GM12878 (cell line): ENCODE results near the gene GAP43. TPM values are rescaled to one million over a fixed set of nuclear protein-coding genes. Genes with fewer than 3 reads are reported as not detected.

Experiments
- ATAC-seq: fragments of 200-7000 bp; cut with Tn5 transposase; 3 replicates; pipeline ENCODE4 v1.9.1; 2020; ENCODE audit warnings: mild to moderate bottlenecking, moderate library complexity
- BruUV-seq: library from RNA; stranded (reverse); fragments of 400-500 nt; replicated peaks from 2 replicates; lab custom pipeline; 2021; lab: Mats Ljungman, UMichigan
- CTCF ChIA-PET: fragments of 300-600 bp; sonication (Branson Sonifier 250); formaldehyde crosslinking; extraction: SDS; loops from one replicate; lab custom pipeline; 2021; ENCODE audit warnings: inconsistent platforms; lab: Yijun Ruan, JAX
- POLR2A ChIA-PET: fragments of 350-600 bp; formaldehyde crosslinking; extraction: SDS; loops from one replicate; lab custom pipeline; 2021; ENCODE audit warnings: inconsistent platforms; lab: Charles Lee
- RAD21 ChIA-PET: fragments of 300-600 bp; sonication (Branson Sonifier 250); formaldehyde crosslinking; loops from one replicate; lab custom pipeline; 2023; ENCODE audit warnings: antibody characterized with exemption; ENCODE audit not compliant: unreplicated experiment; lab: Charles Lee
- SMC1A ChIA-PET: fragments of 300-600 bp; sonication (Branson Sonifier 250); formaldehyde crosslinking; loops from one replicate; lab custom pipeline; 2023; ENCODE audit not compliant: unreplicated experiment, uncharacterized antibody; lab: Charles Lee
- DNase-seq: peaks from one replicate; pipeline ENCODE4 v3.0.0-alpha.2; 2011; ENCODE audit warnings: low read depth, low spot score
- FAIRE-seq: peaks from 3 replicates; lab custom pipeline; 2011; peaks lifted over from hg19 to GRCh38; lab: Jason Lieb, UNC
- H2AFZ ChIP-seq: 2 replicates; pipeline ENCODE4 v1.6.0; 2011; ENCODE audit warnings: low read depth, low read length, control low read depth; ENCODE audit not compliant: control insufficient read depth
- H3K27ac ChIP-seq: 2 replicates; pipeline ENCODE4 v1.5.1; 2011; ENCODE audit warnings: control low read depth; ENCODE audit not compliant: control insufficient read depth, insufficient read depth
- H3K27me3 ChIP-seq, 2 experiments: replicated peaks in 1 of 2; 2 replicates each; pipeline versions ENCODE4 v1.6.0 to v1.6.1; 2011; ENCODE audit warnings: low read length in 1 of 2; ENCODE audit not compliant: control insufficient read depth in 2 of 2, insufficient read depth in 2 of 2
- H3K36me3 ChIP-seq, 2 experiments: 2 replicates each; pipeline ENCODE4 v1.5.1; 2011; ENCODE audit warnings: low read length in 1 of 2; ENCODE audit not compliant: control insufficient read depth in 2 of 2, insufficient read depth in 2 of 2
- H3K4me1 ChIP-seq: 2 replicates; pipeline ENCODE4 v1.6.1; 2011; ENCODE audit warnings: mild to moderate bottlenecking, low read length, moderate library complexity, mixed read lengths; ENCODE audit not compliant: control insufficient read depth, insufficient read depth
- H3K4me2 ChIP-seq: 2 replicates; pipeline ENCODE4 v1.6.0; 2011; ENCODE audit warnings: control low read depth; ENCODE audit not compliant: control insufficient read depth, insufficient read depth
- H3K4me3 ChIP-seq: fragments of 200-600 bp; sonication (generic); 2 replicates; pipeline ENCODE4 v1.5.1; 2016
- H3K79me2 ChIP-seq: 2 replicates; pipeline ENCODE4 v1.6.0; 2011; ENCODE audit warnings: low read length; ENCODE audit not compliant: control insufficient read depth, insufficient read depth
- H3K9ac ChIP-seq: 2 replicates; pipeline ENCODE4 v1.8.0; 2011; ENCODE audit warnings: low read length, control low read depth, mixed read lengths; ENCODE audit not compliant: control insufficient read depth, insufficient read depth
- H3K9me3 ChIP-seq: replicated peaks from 3 replicates; pipeline ENCODE4 v1.5.1; 2011; ENCODE audit warnings: mild to moderate bottlenecking, low read length; ENCODE audit not compliant: control insufficient read depth, insufficient read depth
- H4K20me1 ChIP-seq: 2 replicates; pipeline ENCODE4 v1.6.0; 2011; ENCODE audit not compliant: control insufficient read depth, insufficient read depth
- BRCA1 ChIP-seq: IDR thresholded peaks from 2 replicates; pipeline ENCODE4 v1.6.1; 2011; ENCODE audit warnings: low read depth, low read length, improper control_type of control experiment
- CEBPB ChIP-seq, 2 experiments: fragments of 150-350 bp in 1 of 2; IDR thresholded peaks; 2 replicates each; pipeline ENCODE4 v1.6.1; 2012 to 2014; ENCODE audit warnings: low read depth in 2 of 2, low read length in 2 of 2, borderline replicate concordance in 1 of 2, inconsistent platforms in 1 of 2
- E4F1 ChIP-seq: fragments of 450-650 bp; IDR thresholded peaks from 2 replicates; pipeline ENCODE4 v1.6.1; 2018; ENCODE audit warnings: borderline replicate concordance, mild to moderate bottlenecking; ENCODE audit not compliant: partially characterized antibody
- MTA2 ChIP-seq: fragments of 450-650 bp; IDR thresholded peaks from 2 replicates; pipeline ENCODE4 v1.6.1; 2016; ENCODE audit warnings: low read depth, mild to moderate bottlenecking, moderate library complexity
- MYB ChIP-seq: fragments of 150-350 bp; IDR thresholded peaks from 2 replicates; pipeline ENCODE4 v1.6.1; 2014; ENCODE audit warnings: mild to moderate bottlenecking, low read depth, low read length, borderline replicate concordance
- MYC ChIP-seq: IDR thresholded peaks from 2 replicates; pipeline ENCODE4 v1.6.1; 2011; ENCODE audit warnings: mild to moderate bottlenecking, low read length, moderate library complexity, inconsistent platforms; ENCODE audit not compliant: insufficient read depth, insufficient replicate concordance, insufficient read length, severe bottlenecking
- RFX5 ChIP-seq: IDR thresholded peaks from 2 replicates; pipeline ENCODE4 v1.6.1; 2011; ENCODE audit warnings: low read depth, low read length, improper control_type of control experiment
- SMAD1 ChIP-seq: fragments of 450-650 bp; IDR thresholded peaks from 2 replicates; pipeline ENCODE4 v1.6.1; 2018; ENCODE audit warnings: mild to moderate bottlenecking, low read depth; ENCODE audit not compliant: partially characterized antibody
- SMAD5 ChIP-seq: IDR thresholded peaks from 2 replicates; pipeline ENCODE4 v1.6.1; 2016; ENCODE audit warnings: antibody characterized with exemption, low read depth
- TCF7 ChIP-seq: IDR thresholded peaks from 2 replicates; pipeline ENCODE4 v1.6.1; 2014; ENCODE audit warnings: antibody characterized with exemption, borderline replicate concordance
- YY1 ChIP-seq: IDR thresholded peaks from 2 replicates; pipeline ENCODE4 v1.6.1; 2011; ENCODE audit warnings: low read depth, mild to moderate bottlenecking, low read length
- ZZZ3 ChIP-seq: IDR thresholded peaks from 2 replicates; pipeline ENCODE4 v1.6.1; 2011; ENCODE audit warnings: low read depth; ENCODE audit not compliant: control insufficient read depth, insufficient read length
- WGBS: methylation state at CpG from one replicate; pipeline ENCODE4 v1.1.6; 2016; ENCODE audit warnings: low lambda C conversion rate; ENCODE audit not compliant: insufficient replicate concordance, insufficient coverage; ENCODE audit errors: missing lambda C conversion rate; 5-methylcytosine and 5-hydroxymethylcytosine counted together
- in situ Hi-C: fragments of 300-500 bp; cut with MboI; formaldehyde crosslinking; loops from 9 replicates; pipeline ENCODE4 v1.14.3; 2018; ENCODE audit warnings: mixed read lengths
- intact Hi-C: fragments of 100-400 bp; cut with micrococcal nuclease; formaldehyde crosslinking; loops from one replicate; pipeline ENCODE4 v1.14.2; 2022; ENCODE audit not compliant: unreplicated experiment
- polyA plus RNA-seq, 11 experiments: library from polyadenylated mRNA; depleted of rRNA in 4 of 11; unstranded in 6 of 11; stranded (reverse) in 5 of 11; fragments of >200 nt; fragmentation: Nextera tagmentation in 4 of 11; fragmentation: Illumina TruSeq in 1 of 11; extraction: Ambion mirVana in 4 of 11; extraction: Trizol in 1 of 11; gene quantifications; 1 replicate in 1 of 11; 2 replicates in 10 of 11; pipeline versions ENCODE4 v1.2.1 to v1.2.3, GENCODE V29; 2011 to 2016; ENCODE audit warnings: inconsistent platforms in 2 of 11, missing spikeins in 2 of 11, low read depth in 1 of 11
- total RNA-seq, 4 experiments: library from RNA; depleted of rRNA in 3 of 4; stranded (reverse); fragments of >200 nt in 3 of 4; fragmentation: Illumina TruSeq in 1 of 4; extraction: Trizol in 1 of 4; gene quantifications; 2 replicates each; pipeline versions ENCODE4 v1.2.1 to v1.2.3, GENCODE V29; 2013 to 2021

The GAP43 gene
- total and polyA plus RNA-seq, 10 of the 15 experiments (the other 5 are each of a cell fraction or from before 2014, with no cell fraction given) = 0.06 to 0.16 TPM; not detected in 8

DNA sequence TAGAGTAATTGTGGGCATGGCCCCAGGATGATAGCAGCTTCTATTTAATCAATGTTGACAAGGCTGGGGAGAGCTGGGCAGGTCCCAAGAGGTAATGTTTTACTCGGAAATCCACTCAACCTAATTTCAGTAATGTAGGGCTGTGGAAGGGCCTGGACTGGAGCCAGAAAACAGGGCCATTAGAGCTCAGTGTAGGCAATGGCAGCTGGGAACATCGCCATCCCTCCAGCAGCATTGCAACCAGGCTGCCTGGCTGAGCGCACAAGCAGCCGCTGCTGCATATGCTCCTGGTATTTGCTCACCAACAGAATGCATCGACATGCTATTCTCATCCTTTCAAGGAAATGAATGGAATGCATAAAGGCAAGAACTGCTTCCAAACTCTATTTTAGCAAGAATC, 90.0 kb downstream of the GAP43 start:
- no peaks in the 10 kb centered on the region for H4K20me1 ChIP-seq
- no peak for DNase-seq
- ATAC-seq = no peak
- no peak overlapping the region for H3K4me2 ChIP-seq
- H3K36me3 ChIP-seq = no peaks in the 10 kb centered on the region
- H3K27ac ChIP-seq = no peak overlapping the region
- TF ChIP-seq CEBPB (IDR thresholded peaks at IDR 0.05; ENCODE audit: borderline replicate concordance in 1 of 2, low read depth in 2 of 2, low read length in 2 of 2) (no peak), SMAD1 (no peak), RFX5 (no peak), SMAD5 (no peak), MYC (no peak)
- in situ Hi-C loops = no loop called here
- ChIA-PET SMC1A (no interaction called here), CTCF (interaction anchor here (1.0 to 1.1 kb wide), 2 partner anchors 8 to 20 kb away, joined by 3 to 4 read pairs; no protein-coding TSS in a partner anchor), POLR2A (no interaction called here), RAD21 (no interaction called here)
- no peaks in the 10 kb centered on the region for H3K9me3 ChIP-seq
- FAIRE-seq = no peak
- H3K27me3 ChIP-seq = no peaks in the 10 kb centered on the region
- no TSS peak for BruUV-seq
- intact Hi-C loops = no loop called here
- H3K79me2 ChIP-seq = no peaks in the 10 kb centered on the region
- H2AFZ ChIP-seq = no peak overlapping the region
- H3K4me1 ChIP-seq = no peaks in the 10 kb centered on the region
- WGBS = 49% methylated on average over 5 of the region's 5 CpGs
- no peak overlapping the region for H3K9ac ChIP-seq
- no peak overlapping the region for H3K4me3 ChIP-seq

DNA sequence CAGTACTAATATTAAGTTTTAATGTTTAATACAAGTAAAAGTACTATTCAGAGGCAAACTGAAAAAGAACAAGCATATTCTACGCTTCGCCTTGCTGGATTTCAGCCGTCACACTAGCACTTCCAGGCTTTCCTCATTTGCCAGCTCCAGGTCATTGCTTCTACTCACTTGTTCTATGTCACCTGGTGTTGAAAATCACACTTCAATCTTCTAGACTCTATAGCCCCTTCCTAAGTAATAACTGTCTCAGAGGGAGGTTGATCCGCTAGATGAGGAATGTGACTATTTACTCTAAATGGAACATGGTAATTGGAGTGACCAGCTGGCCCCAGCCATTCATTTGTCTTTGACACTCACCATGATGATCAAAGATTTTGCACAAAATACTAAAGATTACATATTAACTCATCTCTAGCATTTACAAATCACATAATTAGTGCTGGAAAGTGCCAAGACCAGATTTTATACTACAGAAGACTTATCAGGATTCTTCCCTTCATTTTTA, 92.0 kb downstream of the GAP43 start:
- no peaks in the 10 kb centered on the region for H4K20me1 ChIP-seq
- TF ChIP-seq YY1 (no peak), ZZZ3 (no peak), TCF7 (no peak), CEBPB (IDR thresholded peaks at IDR 0.05; ENCODE audit: borderline replicate concordance in 1 of 2, low read depth in 2 of 2, low read length in 2 of 2) (no peak), E4F1 (no peak), MYB (no peak), MTA2 (no peak), BRCA1 (no peak)
- ChIA-PET RAD21 (no interaction called here), SMC1A (interaction anchor here (1.0 kb wide), 1 partner anchor 19 kb away, joined by 3 read pairs; no protein-coding TSS in a partner anchor), CTCF (interaction anchor here (1.3 to 1.7 kb wide), 2 partner anchors 22 to 69 kb away, joined by 3 to 5 read pairs; no protein-coding TSS in a partner anchor), POLR2A (no interaction called here)
- no peak overlapping the region for H3K27ac ChIP-seq
- no peak overlapping the region for H3K9ac ChIP-seq
- no peak overlapping the region for H2AFZ ChIP-seq
- no TSS peak for BruUV-seq
- intact Hi-C loops (no loop called here), in situ Hi-C loops (no loop called here)
- H3K9me3 ChIP-seq = no peaks in the 10 kb centered on the region
- no peak overlapping the region for H3K4me3 ChIP-seq
- FAIRE-seq (no peak), DNase-seq (no peak), ATAC-seq (no peak)
- no peak overlapping the region for H3K4me2 ChIP-seq
- no peaks in the 10 kb centered on the region for H3K4me1 ChIP-seq
- 59% methylated on average over 4 of the region's 4 CpGs for WGBS
- H3K79me2 ChIP-seq = no peaks in the 10 kb centered on the region
- H3K36me3 ChIP-seq = no peaks in the 10 kb centered on the region
- no peaks in the 10 kb centered on the region for H3K27me3 ChIP-seq
